Stimulated activated naive B cell treated with anti-CD40 and anti-IgM and Interleukin-4, amounts not matched to agents 10 μg/mL and 1 μg/mL and 100 μg/mL, for 72 hours (primary cell): Measurements from ENCODE around the gene DIPK1C.
"Not testable (repeated sequence)": the region's sequence is repeated elsewhere in the genome, so short reads cannot be mapped to it uniquely, and the experiment has no call there.

ENCODE experiments used
- ATAC-seq, 2 donors: fragments of 150-1000 bp; cut with Tn5 transposase; replicated peaks; 2 replicates each; pipeline ENCODE4 v1.10.0; 2021; ENCODE audit warnings: moderate library complexity in 1 of 2
- DNase-seq: peaks from one replicate; pipeline ENCODE4 v3.0.0; 2021
- H3K27ac Mint-ChIP-seq: one replicate; pipeline ENCODE4 v1.8.0; 2022; ENCODE audit warnings: mild to moderate bottlenecking, mixed read lengths
- H3K27me3 Mint-ChIP-seq, 2 donors: one replicate each; pipeline ENCODE4 v1.8.0; 2022; ENCODE audit warnings: mixed read lengths in 2 of 2
- H3K36me3 Mint-ChIP-seq, 2 donors: one replicate each; pipeline ENCODE4 v1.8.0; 2022; ENCODE audit warnings: mixed read lengths in 2 of 2, mild to moderate bottlenecking in 1 of 2
- H3K4me1 Mint-ChIP-seq, 2 donors: one replicate each; pipeline ENCODE4 v1.8.0; 2022; ENCODE audit warnings: mixed read lengths in 2 of 2, mild to moderate bottlenecking in 1 of 2
- H3K4me3 Mint-ChIP-seq, 2 donors: one replicate each; pipeline ENCODE4 v1.8.0; 2022; ENCODE audit warnings: mild to moderate bottlenecking in 2 of 2, mixed read lengths in 2 of 2, moderate library complexity in 1 of 2
- H3K9me3 Mint-ChIP-seq, 2 donors: one replicate each; pipeline ENCODE4 v1.8.0; 2022; ENCODE audit warnings: mixed read lengths in 2 of 2, mild to moderate bottlenecking in 1 of 2

The DIPK1C gene

DNA sequence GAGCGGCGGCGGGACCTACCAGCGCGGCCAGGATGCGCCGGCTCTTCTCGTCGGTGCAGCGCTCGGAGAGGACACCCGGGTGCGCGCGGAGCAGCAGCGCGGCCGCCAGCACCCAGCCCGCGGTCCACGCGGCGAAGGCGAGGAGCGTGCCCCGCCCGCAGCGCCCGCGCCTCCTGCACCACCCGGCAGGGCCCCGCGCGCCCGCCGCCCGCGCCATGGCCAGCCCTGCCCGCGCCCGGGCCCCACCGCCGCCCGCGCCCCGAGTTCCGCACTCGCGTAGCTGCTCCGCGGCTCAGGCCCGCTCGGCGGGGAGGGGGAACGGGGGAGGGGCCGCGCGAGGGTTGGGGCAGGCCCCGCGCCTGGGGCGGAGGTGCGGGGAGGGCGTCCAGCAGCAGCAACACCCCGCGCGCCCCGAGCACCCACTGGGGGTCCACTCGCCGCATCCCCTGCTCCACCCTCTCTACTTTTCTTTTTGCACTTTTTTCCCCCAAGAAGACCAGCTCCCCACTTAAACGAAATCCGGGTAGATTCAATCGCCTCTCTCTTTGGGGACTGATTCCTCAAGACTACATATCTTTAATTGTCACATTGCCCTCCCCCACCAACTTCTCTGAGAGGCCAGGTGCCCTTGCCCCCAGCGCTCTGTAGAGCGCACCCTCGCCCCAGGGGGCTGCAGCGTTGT is at the start of gene DIPK1C:
TSS of gene DIPK1C (minus strand) at position 266 of the 682 bp plus-strand sequence. CDS start at position 217, 49 bp downstream.
- ATAC-seq = peak; percentile 20 to 44
- H3K4me3 Mint-ChIP-seq = peak within 1 kb of the TSS; percentile 79 to 83
- H3K27me3 Mint-ChIP-seq = peaks cover 42 to 59% of the 10 kb centered on the region in 2 donors
- peak within 1 kb of the TSS; percentile 52 for H3K27ac Mint-ChIP-seq
- H3K9me3 Mint-ChIP-seq = no peaks in the 10 kb centered on the region
- no peaks in the 10 kb centered on the region for H3K36me3 Mint-ChIP-seq
- no peak for DNase-seq
- H3K4me1 Mint-ChIP-seq = peaks cover 4 to 33% of the 10 kb centered on the region in 2 donors

DNA sequence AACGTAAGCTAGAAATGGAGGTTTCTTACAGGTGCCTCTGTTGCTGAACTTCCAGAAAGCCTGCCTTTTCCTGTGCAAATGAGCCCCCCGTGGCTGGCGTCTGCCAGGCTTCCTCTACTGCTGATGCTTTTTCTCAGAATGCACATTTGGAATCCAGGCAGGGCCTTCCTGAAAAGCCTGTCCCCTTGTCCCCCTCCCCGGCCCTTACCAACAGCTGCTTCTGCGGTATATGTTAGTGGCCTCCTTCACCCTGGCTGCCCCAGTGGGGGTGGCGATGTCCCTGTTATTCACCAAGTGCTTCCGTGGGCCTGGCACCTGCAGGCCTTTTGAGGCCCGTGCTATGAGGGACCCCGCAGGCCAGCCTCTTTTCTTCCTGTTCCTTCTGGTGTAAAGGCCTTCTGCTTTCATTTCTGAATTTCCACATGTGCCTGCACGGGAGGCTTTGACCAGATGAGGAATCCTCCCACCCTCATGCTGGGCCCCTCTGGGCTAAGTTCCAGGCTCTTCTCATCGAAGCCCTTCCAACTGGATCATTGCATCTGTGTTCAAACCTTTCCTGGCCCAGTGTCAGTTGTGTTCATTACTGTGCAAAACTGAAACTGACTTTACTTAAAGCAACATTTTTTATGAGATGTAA is 49.5 kb upstream of the DIPK1C start:
- H3K27ac Mint-ChIP-seq = peak overlapping the region; percentile 76
- H3K4me1 Mint-ChIP-seq = peaks cover 21 to 27% of the 10 kb centered on the region in 2 donors
- DNase-seq = no peak
- no peaks in the 10 kb centered on the region for H3K27me3 Mint-ChIP-seq
- peak overlapping the region in 1 of 2 donors; percentile 17 for H3K4me3 Mint-ChIP-seq
- no peak for ATAC-seq
- no peaks in the 10 kb centered on the region for H3K9me3 Mint-ChIP-seq
- peaks cover 55 to 70% of the 10 kb centered on the region in 2 donors for H3K36me3 Mint-ChIP-seq

GRCh38 chr18:74505776-74506175 is 48.7 kb upstream of the DIPK1C start:
- H3K4me3 Mint-ChIP-seq = no peak overlapping the region
- DNase-seq (no peak), ATAC-seq (no peak)
- H3K9me3 Mint-ChIP-seq = no peaks in the 10 kb centered on the region
- peaks cover 26 to 34% of the 10 kb centered on the region in 2 donors for H3K4me1 Mint-ChIP-seq
- H3K27ac Mint-ChIP-seq = no peak overlapping the region
- peaks cover 52 to 74% of the 10 kb centered on the region in 2 donors for H3K36me3 Mint-ChIP-seq
- no peaks in the 10 kb centered on the region for H3K27me3 Mint-ChIP-seq

- Mint-ChIP-seq H3K36me3 (peaks cover 48 to 65% of the 10 kb centered on the region in 2 donors), H3K9me3 (no peaks in the 10 kb centered on the region), H3K4me3 (no peak overlapping the region), H3K27ac (peak overlapping the region; percentile 75), H3K27me3 (no peaks in the 10 kb centered on the region), H3K4me1 (peaks cover 35 to 55% of the 10 kb centered on the region in 2 donors)
- no peak for DNase-seq
- ATAC-seq = no peak
Observed at GRCh38 chr18:74503137-74503536, 46.0 kb upstream of the DIPK1C start.

DNA sequence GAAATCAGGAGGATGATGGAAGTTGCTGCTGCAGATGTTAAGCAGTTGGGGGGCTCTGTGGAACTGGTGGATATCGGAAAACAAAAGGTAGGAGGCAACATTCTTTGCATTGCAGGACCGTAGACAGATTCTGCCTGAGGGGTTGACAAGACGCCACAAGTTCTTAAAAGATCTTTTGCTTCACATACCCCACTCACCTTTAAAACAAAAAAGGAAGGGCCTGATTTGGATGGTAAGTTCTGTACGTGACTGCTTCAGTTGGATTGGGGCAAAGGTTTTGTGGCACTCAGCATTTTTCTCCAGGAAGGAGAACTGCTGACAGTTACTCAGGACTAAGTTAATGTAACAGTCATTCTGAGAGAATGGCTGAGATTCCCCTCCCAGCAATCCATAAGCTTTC is 44.3 kb upstream of the DIPK1C start:
- H3K36me3 Mint-ChIP-seq = peaks cover 40 to 59% of the 10 kb centered on the region in 2 donors
- peak overlapping the region; percentile 88 to 93 for H3K4me3 Mint-ChIP-seq
- no peak for ATAC-seq
- H3K9me3 Mint-ChIP-seq = no peaks in the 10 kb centered on the region
- H3K27me3 Mint-ChIP-seq = no peaks in the 10 kb centered on the region
- DNase-seq = no peak
- H3K4me1 Mint-ChIP-seq = peaks cover 30 to 53% of the 10 kb centered on the region in 2 donors
- H3K27ac Mint-ChIP-seq = peak overlapping the region; percentile 98

DNA sequence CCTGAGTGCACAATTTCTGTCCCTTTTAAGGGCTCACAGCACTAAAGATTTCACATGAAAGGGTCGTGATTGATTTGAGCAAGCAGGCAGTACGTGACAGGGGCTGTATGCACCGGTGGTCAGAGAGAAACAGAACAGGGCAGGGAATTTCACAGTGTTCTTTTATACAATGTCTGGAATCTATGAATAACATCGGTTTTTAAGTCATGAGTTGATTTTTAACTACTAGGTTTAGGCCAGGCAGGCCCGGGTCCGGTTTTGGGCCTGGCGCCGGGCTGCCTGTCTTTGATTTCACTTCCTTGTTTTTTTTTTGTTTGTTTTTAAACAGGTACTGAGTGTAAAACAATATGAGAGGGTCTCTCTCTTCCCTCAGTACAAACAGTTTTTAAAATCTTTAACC is 43.7 kb upstream of the DIPK1C start:
- peak; percentile 41 for DNase-seq
- Mint-ChIP-seq H3K36me3 (peaks cover 37 to 59% of the 10 kb centered on the region in 2 donors), H3K27ac (peak overlapping the region; percentile 98), H3K4me3 (peak overlapping the region; percentile 88 to 93), H3K4me1 (peaks cover 31 to 51% of the 10 kb centered on the region in 2 donors)
- not testable (repeated sequence) for H3K9me3 Mint-ChIP-seq, ATAC-seq, H3K27me3 Mint-ChIP-seq

GRCh38 chr18:74500372-74500771 is 43.3 kb upstream of the DIPK1C start:
- Mint-ChIP-seq H3K4me1 (peaks cover 29 to 51% of the 10 kb centered on the region in 2 donors), H3K4me3 (peak overlapping the region; percentile 88 to 93), H3K9me3 (no peaks in the 10 kb centered on the region), H3K36me3 (peaks cover 34 to 57% of the 10 kb centered on the region in 2 donors), H3K27me3 (no peaks in the 10 kb centered on the region), H3K27ac (peak overlapping the region; percentile 98)
- no peak for ATAC-seq
- DNase-seq = no peak

DNA sequence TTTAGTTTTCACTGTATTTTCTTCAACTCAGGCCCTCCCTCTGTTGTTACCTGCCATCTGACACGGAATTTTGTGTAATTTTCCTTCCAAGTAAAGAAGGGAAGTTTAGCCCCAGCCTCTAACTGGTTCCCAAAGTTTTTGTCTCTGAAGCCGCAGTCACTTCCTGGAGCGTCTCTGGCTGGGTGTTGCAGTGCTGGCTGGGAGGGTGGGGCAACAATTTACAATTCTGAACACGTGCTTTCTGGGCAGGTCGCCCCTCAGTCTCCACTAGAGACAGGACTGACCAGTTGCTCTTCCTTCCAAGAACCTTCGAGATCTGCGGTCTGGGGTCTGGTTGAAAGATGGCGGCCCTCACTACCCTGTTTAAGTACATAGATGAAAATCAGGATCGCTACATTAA is 42.5 kb upstream of the DIPK1C start:
- DNase-seq (no peak), ATAC-seq (peak; percentile 14 to 46)
- no peaks in the 10 kb centered on the region for H3K27me3 Mint-ChIP-seq
- H3K36me3 Mint-ChIP-seq = peaks cover 34 to 56% of the 10 kb centered on the region in 2 donors
- H3K4me1 Mint-ChIP-seq = peaks cover 29 to 51% of the 10 kb centered on the region in 2 donors
- no peaks in the 10 kb centered on the region for H3K9me3 Mint-ChIP-seq
- peak overlapping the region; percentile 94 for H3K27ac Mint-ChIP-seq
- peak overlapping the region; percentile 93 for H3K4me3 Mint-ChIP-seq

DNA sequence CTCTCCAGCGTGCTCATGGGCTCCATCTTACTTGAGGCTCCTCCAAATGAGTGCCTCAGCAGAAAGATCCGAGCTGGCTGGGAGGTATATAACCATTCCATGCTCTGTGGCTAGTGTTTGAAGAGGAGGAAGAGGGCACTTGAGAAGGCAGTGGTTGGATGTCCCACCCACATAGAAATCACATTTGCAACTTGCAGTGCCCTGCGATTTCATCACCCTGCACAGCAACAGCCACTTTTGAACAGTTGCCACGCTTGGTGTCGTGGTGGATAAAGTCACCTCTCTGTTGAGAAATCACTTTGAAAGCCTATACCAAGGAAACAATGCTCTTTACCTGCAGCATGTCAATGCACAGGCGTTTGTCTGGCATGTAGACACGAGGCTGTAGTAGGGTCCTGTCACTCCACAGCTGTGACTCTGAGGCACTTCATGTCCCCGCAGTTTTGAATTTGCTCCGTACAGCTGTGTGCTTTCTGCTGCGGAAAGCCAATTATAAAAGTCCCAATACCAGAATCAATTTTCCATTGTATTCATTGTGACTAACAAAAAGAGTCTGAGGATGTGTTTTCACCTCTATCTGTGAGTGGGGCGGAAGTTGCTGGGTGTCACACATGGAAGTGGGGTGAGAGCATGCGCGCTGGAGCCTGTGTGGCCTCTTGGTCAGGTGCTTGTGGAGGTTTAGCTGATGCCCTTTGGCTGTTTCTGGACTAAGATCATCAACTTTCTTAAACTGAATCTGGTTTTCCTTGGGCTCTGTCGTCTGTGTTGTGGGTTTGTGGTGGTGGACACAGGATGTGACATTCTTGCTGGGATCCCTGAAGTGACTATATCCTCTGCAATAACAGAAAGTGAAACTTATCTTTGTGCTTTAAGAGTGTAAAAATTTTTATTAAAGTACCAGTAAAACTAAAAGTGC is 41.9 kb upstream of the DIPK1C start:
- H3K9me3 Mint-ChIP-seq = no peaks in the 10 kb centered on the region
- peaks cover 30 to 51% of the 10 kb centered on the region in 2 donors for H3K4me1 Mint-ChIP-seq
- peaks cover 34 to 52% of the 10 kb centered on the region in 2 donors for H3K36me3 Mint-ChIP-seq
- no peaks in the 10 kb centered on the region for H3K27me3 Mint-ChIP-seq
- peak; percentile 61 for DNase-seq
- H3K4me3 Mint-ChIP-seq = peak overlapping the region; percentile 93
- peak; percentile 37 for ATAC-seq
- H3K27ac Mint-ChIP-seq = peak overlapping the region; percentile 94

DNA sequence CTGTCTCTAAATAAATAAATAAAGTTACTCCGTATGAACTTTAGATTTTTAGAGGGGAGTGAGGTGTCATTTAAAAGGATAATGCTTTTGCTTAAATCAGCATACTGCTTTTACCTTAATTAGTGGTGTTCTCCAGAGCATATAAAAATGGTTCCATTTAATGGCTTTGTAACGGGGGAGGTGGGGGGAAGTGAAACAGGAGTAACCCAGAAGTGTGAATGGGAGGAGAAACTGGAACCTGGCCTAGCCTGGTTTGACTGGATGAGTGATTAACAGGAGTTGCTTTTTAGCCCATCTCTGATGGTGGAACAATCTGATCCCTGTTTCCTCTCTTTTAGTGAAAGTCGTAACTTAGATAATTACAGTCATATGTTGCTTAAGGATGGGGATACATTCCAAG is 40.7 kb upstream of the DIPK1C start:
- ATAC-seq (no peak), DNase-seq (no peak)
- no peaks in the 10 kb centered on the region for H3K9me3 Mint-ChIP-seq
- peaks cover 28 to 42% of the 10 kb centered on the region in 2 donors for H3K36me3 Mint-ChIP-seq
- H3K4me3 Mint-ChIP-seq = peak overlapping the region; percentile 93 to 94
- H3K4me1 Mint-ChIP-seq = peaks cover 32 to 55% of the 10 kb centered on the region in 2 donors
- peak overlapping the region; percentile 94 for H3K27ac Mint-ChIP-seq
- H3K27me3 Mint-ChIP-seq = no peaks in the 10 kb centered on the region

DNA sequence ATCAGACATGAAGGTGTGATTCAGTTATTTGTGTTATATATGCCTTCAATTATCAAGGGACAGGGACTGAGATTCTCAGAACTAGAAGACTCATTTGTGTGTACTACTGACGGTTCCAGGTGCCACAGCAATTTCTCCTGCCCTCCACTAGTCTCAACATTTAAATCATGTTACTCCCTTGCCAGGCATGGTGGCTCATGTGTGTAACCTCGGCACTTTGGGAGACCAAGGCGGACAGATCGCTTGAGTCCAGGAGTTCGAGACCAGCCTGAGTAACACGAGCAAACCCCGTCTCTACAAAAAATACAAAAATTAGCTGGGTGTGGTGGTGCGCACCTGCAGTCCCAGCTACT is 40.2 kb upstream of the DIPK1C start:
- Mint-ChIP-seq H3K4me3 (peak overlapping the region; percentile 93 to 94), H3K4me1 (peaks cover 32 to 52% of the 10 kb centered on the region in 2 donors), H3K36me3 (peaks cover 25 to 40% of the 10 kb centered on the region in 2 donors), H3K27me3 (no peaks in the 10 kb centered on the region), H3K9me3 (no peaks in the 10 kb centered on the region), H3K27ac (peak overlapping the region; percentile 94)
- no peak for ATAC-seq
- no peak for DNase-seq

DNA sequence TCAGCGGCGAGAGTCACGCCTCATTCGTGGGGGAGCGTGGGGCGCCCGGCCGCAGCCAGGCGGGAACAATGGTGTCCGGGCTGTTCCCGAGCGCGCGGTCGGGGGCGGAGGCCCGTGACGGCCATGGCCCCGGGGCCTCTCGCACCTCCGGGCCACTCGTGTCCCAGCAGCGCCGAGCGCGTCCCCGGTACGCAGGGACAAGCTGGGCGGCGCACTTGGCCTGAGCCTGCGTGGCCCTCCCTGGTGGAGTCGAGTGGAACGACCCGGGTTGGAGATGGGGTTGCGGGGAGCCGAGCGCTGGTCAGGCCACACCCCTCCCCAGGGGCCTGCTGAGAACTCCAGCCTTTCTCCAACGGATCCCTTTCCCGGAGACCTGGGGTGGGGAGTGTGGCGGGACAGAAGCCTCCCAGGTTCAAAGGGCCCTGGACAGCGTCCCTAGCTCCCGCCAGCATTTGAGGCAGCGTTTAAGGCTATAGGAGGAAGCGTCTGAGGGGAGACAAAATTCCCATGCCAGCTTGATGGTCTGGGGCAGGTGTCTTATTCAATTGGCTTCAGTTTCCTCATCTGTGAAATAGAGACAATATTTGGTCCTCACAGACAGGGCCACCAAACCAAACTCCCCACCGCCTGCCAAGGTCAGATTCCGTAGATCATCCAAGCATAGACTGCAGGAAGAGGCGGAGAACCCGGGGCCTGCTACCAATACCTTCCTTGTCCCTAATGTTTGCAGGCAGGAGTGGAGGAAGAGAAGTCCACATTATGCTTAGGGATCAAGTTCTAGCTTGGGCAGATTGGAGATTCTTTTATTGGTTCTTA is 39.6 kb upstream of the DIPK1C start:
- peak overlapping the region; percentile 93 to 94 for H3K4me3 Mint-ChIP-seq
- H3K4me1 Mint-ChIP-seq = peaks cover 32 to 47% of the 10 kb centered on the region in 2 donors
- no peaks in the 10 kb centered on the region for H3K9me3 Mint-ChIP-seq
- H3K27me3 Mint-ChIP-seq = no peaks in the 10 kb centered on the region
- ATAC-seq (peak; percentile 33 to 38), DNase-seq (peak; percentile 50)
- peaks cover 22 to 37% of the 10 kb centered on the region in 2 donors for H3K36me3 Mint-ChIP-seq
- peak overlapping the region; percentile 94 for H3K27ac Mint-ChIP-seq
